ENCODE data around the gene IRX5.
A peak's percentile ranks its signal among the peaks of the same experiment; 100 is the strongest.

Gene IRX5

DNA sequence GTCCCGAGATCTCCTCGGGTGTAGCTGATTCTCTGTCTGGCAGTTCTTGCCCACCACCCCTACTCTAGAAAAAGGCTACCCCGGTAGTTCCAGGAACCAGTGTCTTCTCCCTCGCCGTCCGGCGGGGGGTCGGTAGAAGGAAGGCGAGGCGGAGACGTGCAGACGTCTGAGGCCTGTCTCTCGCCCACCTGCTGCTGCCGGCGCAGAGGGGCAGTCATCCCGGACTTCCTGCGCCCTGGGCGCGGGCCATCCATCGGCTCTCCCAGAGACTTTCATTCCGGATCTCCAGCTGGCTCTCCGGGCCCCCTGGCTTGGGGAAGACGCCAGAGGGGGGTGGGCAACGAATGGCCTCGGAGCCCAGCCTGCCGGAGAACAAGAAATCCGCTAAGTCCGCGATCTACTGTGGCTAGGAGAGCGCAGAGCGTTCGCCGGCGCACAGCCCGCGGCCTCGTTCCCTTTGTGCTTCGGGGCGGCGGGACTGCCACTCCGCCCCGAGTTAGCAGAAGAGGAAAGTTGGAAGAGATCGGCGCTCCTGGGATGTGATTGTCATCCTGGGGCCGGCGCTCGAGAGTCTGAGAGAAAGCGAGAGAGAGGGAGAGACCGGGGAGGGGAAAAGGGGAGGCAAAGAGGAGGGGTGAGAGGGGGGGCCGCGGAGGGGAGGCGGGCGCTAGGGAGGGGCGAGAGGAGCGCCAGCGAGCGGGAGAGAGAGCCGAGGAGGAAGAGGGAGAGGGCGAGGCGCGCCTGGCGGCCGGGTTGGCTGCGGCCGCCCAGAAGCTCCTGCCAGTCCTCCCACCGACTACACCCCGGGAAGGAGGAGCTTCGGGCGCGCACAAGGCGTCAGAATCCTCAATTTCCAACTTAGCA is at the start of gene IRX5:
IRX5 (plus strand) TSS at position 861 of the 864 bp plus-strand sequence. CDS start 334 bp downstream, outside the sequence.
- peak; percentile 40 for DNase-seq

DNA sequence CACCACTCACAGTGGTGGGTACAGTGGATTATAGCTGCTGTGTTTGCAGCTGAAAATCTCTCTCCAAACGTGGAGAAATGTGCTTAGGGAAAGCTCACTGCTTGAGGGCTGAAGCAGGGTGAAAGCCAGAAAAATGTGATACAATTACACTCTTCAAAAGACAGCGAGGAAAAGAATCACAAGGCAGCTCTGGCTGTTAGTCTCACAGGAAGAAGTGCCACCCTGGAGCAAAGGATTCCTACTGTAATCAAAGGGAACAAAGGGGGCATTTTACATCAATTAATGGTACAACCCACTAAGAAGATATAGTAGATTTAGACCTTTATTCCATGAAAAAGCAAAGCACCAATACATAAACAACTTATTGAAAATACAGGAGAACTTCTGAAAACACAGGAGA is 48.1 kb upstream of the IRX5 start:
- no peak for DNase-seq

DNA sequence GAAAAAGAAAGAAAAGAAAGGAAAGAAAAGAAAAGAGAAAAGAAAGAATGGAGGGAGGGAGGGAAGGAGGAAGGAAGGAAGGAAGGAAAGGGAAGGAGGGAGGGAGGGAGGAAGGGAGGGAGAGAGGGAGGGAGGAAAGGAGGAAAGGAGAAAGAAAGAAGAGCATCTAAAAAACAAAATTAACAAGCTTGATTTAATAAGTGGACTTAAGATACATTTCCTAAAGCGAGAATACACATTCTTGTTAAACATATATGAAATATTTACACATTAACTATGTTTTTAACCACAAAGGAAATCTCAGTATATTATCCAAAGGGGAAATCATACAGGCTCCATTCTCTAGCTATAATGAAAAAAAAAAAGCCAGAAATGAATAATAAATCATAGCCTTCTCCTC is 47.3 kb upstream of the IRX5 start:
- DNase-seq, result no peak

GRCh38 chr16:54886078-54886477 is 44.6 kb upstream of the IRX5 start:
- no peak for DNase-seq

DNA sequence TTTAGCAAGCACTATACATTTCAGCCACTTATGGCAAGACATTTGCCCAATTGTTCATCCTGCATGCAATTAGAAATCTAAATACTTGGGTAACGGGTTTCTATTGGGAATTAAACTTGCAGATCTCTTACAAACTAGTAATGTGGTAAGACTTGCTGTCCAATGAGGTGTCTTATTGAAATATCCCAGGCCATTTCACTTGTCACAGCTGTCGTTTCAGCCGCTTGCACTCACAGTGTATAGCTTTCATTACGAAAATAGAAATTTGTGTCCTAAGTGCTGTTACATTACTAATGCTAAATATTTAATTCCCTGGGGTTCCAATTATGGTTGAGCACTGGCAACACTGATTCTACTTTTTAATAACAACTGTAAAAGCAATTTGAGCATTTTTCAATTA is 40.3 kb upstream of the IRX5 start:
- DNase-seq, result no peak

DNA sequence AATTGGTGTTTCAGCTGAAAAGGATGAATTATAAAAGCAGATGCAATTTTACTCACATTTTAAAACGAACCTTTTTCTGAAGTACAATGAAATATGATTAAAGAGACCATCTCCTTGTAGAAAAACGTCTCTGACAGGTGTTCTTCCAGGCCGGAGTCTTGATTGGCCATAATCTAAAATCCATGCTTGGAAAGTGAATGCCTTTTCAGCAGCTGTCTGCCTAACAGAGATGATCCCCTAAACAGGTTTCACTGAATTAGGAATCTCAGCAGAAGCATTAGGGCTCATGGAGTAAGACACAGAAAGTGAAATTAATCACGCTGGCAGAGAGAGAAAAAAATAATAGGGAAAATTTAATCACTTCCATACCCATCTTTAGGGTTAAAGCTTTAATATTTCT is 39.3 kb upstream of the IRX5 start:
- no peak for DNase-seq

GRCh38 chr16:54892981-54893380 is 37.7 kb upstream of the IRX5 start:
- DNase-seq, result no peak

GRCh38 chr16:54897930-54898329 is 32.7 kb upstream of the IRX5 start:
- DNase-seq, result no peak

DNA sequence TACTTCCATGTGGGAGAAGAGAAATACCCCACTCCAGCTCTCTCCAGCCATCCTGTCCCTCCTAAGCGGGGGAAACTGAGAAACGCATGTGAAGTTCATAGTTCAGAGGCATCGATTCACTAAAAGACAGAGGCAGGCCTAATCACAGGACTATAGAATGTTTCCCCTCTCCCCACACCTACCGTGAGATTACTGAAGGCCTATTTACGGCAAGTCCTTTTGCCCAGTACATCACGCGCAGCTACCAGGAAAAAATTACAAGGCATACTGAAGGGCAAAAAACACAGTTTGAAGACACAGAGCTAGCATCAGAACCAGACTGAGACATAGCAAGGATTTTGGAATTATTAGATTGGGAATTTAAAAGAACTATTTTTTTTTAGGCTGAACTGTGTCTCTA is 29.1 kb upstream of the IRX5 start:
- no peak for DNase-seq

- no peak for DNase-seq
Measured at GRCh38 chr16:54903047-54903446, 27.6 kb upstream of the IRX5 start.

- no peak for DNase-seq
Measured at GRCh38 chr16:54911079-54911478, 19.6 kb upstream of the IRX5 start.

GRCh38 chr16:54912720-54913119 is 17.9 kb upstream of the IRX5 start:
- no peak for DNase-seq

GRCh38 chr16:54921206-54921824 is 9.3 kb upstream of the IRX5 start:
- no peak for DNase-seq

DNA sequence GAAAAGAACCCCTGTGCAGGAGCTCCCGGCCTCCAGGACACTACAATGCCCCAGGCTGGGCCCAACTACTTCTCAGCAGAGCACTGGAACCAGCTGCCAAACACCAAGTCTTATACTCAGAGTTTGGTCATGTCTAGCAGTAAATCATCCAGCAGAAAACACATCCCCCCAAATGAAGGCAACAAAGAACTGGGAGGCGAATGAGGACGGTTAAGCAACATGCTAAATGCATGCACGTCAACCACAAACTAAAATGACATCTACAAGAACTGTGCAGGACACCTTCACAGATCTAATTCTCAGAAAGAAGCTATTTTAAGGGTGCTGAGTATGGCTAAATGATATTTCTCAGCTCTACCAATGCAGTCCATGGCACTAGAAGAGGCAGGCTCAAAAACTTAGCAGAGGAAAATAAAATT is 7.6 kb upstream of the IRX5 start:
- no peak for DNase-seq

DNA sequence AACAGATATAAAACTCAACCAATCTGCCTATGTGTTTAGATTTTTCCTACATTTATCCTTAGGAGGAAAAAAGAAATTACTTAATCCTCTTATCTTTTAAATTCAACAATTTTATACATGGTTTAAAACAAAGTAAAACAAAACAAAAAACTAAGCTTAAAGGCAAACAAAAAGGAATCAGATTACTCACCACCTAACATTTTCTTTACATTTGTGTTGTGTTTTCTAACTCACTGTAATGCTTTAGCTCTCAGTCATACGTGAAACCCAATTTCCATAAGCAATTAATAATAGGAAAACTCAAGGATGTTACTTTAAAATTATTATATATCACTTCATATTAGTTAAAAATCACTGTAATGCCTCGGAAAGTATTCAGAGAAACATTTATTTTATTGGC is 6.7 kb upstream of the IRX5 start:
- no peak for DNase-seq

DNA sequence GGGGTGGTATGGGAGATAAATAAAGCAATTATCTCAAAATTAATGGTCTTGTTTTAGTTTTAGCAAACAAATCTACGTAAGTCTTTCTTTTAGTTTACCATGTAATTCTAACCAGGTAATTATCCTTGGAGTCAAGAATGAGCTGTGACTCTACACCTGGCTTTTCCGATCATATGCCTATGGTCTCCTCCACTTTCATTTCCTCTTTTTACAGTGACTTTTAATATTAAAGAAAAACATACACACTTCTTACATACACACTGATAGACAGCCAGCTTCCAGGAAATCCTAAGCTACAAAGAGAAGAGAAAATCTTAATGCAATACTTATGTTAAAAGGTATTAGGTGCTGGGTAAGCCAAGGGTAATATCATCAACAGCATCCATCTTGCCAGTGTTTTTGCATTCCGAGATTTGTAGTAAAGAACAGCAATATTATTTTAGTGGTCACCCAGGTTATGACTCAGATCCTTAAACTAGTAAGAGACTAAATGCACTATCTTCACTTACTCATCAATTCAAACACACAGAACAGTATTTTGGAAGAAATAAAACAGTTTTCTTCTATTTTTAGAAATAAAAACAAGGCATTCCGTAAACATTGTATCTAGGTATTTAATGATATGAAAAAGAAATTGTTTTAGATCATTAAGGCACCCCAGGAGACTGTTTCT is 4.4 kb upstream of the IRX5 start:
- no peak for DNase-seq

DNA sequence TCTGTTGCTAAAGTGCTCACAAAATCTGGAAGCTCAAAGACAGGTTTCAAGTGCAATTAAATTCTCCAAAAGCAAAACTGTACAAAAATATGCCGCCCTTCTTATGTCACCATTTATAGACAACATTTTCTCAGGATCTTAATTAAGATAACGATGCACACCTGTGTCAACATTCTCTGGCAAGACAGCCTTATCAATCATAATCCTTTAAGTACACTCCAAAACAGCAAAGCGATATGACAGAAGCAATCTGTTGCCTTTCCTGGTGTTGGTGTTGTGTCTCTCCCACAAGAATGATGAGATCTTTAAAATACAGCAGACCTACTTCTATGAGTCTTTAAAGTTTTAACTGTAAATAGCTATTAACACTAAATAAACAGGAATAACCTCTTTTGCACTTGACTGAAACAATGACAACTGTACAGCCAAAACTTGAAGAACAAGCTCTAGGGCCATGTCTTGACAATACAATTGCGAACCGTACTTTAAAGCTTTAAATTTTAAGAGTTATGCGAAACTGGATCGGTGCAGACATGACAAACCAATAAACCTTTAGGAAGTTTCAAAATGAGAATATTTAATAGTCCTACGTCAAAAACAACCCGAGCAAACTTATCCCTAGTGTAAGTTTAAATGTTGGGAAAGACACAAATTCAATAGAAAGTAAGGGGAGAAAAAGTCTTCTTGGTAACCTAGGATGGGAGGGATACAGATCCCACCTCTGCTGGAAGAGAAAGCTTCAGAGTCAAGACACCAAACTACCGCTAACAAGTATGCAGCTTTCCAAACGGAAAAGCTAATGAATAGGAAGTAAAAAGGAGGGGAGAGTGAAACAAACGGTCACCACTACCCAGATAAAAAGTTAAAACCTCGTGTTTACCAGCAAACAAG is 3.3 kb upstream of the IRX5 start:
- DNase-seq, result no peak

- no peak for DNase-seq
Measured at GRCh38 chr16:54928016-54928356, 2.7 kb upstream of the IRX5 start.

- DNase-seq, result peak; percentile 42
Measured at GRCh38 chr16:54928411-54929089, 2.1 kb upstream of the IRX5 start.

DNA sequence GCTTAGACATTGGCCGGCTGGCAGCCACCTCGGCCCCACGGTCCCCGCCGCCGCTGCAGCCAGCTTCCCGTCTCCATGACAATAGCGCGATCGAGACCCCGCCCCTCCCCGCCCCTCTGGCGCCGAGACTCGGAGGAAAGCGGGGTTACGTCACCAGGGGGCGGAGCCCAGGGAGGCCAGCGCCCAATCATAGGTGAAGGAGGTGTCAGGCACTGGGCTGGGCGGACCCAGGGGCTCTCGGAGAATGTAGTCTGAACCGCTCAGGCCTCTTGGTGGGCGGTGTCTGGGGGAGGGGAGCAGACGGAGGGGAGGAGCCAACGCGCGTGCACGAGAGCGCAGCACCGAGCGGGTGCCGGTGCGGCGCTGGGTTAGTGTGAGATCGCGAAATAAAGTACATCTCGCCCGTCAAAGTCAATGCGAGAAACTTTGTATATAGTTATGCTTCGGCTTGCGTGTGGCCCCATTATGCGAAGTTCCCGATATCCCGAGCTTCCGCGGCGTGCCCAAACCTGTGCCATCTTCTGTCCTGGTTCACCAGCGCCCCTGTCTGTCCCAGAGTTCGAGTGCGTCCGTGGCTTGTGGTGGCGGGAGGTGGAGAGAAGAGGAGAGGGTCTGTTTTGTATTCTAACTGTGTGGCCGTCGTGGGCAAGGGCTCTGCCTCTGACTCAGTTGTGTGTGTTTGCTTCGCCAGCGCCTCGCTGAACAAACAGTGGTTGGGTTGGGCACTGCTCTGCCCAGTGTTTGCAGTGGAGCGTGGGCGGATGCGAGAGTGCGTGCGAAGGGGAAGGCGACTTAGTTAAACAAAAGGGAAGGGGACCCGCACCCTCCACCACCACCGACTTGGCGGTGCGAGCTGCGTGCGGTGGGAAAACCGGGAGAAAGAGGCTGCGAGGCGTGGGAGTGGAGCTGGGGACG is 1.3 kb upstream of the IRX5 start:
- DNase-seq, result peak; percentile 96

- no peak for DNase-seq
Measured at GRCh38 chr16:54930869-54931119, 129 bp downstream of the IRX5 start.

Data from stimulated activated CD4-positive, alpha-beta T cell treated with anti-CD3 and anti-CD28 coated beads, Interleukin-12 subunit alpha, Interleukin-12 subunit beta, amount 100 ng/mL, for 4 hours (primary cell).